ENCODE results near the gene PITPNM3.

The PITPNM3 gene

DNA sequence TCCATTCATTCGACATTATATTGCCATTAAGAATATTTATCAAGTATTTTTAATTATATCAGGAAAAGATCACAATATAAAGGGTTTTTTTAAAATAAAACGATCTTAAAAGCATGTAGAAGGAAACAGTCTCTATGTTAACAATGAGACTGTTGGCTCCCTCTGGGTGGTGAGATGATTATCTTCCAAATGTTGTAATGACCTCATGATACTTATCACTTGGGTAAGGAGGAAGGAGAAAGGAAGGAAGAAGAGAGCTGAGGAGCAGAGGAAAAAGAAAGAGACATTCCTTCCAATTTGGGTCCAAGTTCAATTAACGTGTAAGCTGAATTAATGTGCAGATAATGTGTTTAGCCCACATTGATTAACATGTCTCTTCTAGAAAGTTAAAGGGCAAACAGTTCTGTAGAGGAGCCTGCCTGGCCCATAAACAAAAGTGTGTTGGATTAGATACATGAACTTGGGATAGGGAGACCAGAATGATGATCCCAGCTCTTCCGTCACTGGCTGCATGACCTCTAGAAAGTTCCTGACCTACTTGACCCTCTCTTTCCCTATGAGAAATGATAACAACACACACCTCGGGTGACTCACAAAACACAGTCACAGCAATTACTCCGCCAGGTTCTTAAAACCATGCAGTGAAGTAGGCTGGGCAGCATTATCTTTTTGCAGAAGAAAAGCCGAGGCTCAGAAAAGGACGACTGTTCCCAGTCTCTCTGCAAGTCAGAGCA is 80.1 kb downstream of the PITPNM3 start:
- no peak for DNase-seq
- Mint-ChIP-seq H3K9me3 (no peaks in the 10 kb centered on the region), H3K4me3 (no peak overlapping the region), H3K36me3 (ENCODE audit: low read depth) (no peaks in the 10 kb centered on the region), H3K27ac (no peak overlapping the region), H3K4me1 (peaks cover 54% of the 10 kb centered on the region), H3K27me3 (ENCODE audit: low read depth, poor library complexity) (peaks cover 23% of the 10 kb centered on the region)
- TF ChIP-seq, protein P1, sequence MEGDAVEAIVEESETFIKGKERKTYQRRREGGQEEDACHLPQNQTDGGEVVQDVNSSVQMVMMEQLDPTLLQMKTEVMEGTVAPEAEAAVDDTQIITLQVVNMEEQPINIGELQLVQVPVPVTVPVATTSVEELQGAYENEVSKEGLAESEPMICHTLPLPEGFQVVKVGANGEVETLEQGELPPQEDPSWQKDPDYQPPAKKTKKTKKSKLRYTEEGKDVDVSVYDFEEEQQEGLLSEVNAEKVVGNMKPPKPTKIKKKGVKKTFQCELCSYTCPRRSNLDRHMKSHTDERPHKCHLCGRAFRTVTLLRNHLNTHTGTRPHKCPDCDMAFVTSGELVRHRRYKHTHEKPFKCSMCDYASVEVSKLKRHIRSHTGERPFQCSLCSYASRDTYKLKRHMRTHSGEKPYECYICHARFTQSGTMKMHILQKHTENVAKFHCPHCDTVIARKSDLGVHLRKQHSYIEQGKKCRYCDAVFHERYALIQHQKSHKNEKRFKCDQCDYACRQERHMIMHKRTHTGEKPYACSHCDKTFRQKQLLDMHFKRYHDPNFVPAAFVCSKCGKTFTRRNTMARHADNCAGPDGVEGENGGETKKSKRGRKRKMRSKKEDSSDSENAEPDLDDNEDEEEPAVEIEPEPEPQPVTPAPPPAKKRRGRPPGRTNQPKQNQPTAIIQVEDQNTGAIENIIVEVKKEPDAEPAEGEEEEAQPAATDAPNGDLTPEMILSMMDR (IDR thresholded peaks at IDR 0.05): no peak

DNA sequence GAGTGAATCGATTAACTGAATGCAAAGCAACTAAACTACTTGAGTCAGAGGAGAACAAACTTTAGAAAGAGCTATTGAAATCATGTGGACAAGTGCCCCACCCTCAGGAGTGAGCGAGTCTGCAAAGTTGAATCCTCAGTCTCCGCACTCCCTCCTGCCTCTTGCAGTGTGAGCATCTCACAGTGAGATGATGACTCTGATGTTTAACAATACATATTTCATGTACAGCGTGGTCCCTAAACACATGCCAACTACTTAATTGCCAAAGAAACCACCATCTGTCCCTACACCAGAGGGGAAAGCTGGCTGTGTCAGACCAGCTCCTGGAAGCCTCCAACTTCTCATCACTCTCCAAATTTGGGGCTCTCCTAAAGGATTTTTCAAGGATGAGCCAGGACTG is 80.9 kb downstream of the PITPNM3 start:
- H3K36me3 Mint-ChIP-seq (ENCODE audit: low read depth): no peaks in the 10 kb centered on the region
- H3K27me3 Mint-ChIP-seq (ENCODE audit: low read depth, poor library complexity): peaks cover 16% of the 10 kb centered on the region
- H3K4me3 Mint-ChIP-seq: no peak overlapping the region
- H3K27ac Mint-ChIP-seq: no peak overlapping the region
- DNase-seq: no peak
- peaks cover 54% of the 10 kb centered on the region for H3K4me1 Mint-ChIP-seq
- TF ChIP-seq, protein P1 (IDR thresholded peaks at IDR 0.05): no peak
- no peaks in the 10 kb centered on the region for H3K9me3 Mint-ChIP-seq

- Mint-ChIP-seq H3K4me3 (no peak overlapping the region), H3K4me1 (peaks cover 49% of the 10 kb centered on the region), H3K27me3 (ENCODE audit: low read depth, poor library complexity) (peaks cover 16% of the 10 kb centered on the region), H3K36me3 (ENCODE audit: low read depth) (no peaks in the 10 kb centered on the region), H3K9me3 (no peaks in the 10 kb centered on the region), H3K27ac (peak overlapping the region; percentile 78)
- TF ChIP-seq, protein P1 (IDR thresholded peaks at IDR 0.05): no peak
- no peak for DNase-seq
Observed at GRCh38 chr17:6474906-6475305, 81.4 kb downstream of the PITPNM3 start.

DNA sequence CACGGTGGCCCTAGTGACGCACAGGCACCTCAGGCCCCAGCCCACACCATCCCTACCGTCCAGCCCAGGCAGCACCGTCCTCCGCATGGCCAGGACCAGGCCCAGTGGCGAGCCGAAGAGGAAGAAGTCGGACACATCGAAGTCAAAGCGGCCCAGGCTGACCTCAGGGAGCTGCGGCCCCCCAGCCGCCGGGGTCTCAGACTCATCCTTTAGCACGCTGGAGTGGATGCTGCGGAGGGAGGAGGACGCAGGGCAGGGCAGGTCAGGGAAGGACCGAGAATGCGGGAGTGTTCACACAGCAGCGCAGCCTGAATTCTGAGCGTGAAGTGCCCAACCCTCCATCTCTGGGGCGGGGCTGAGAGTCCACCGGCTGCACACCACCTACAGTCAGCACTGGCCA is 82.0 kb downstream of the PITPNM3 start:
- Mint-ChIP-seq H3K4me1 (peaks cover 44% of the 10 kb centered on the region), H3K4me3 (no peak overlapping the region), H3K27me3 (ENCODE audit: low read depth, poor library complexity) (peaks cover 16% of the 10 kb centered on the region), H3K36me3 (ENCODE audit: low read depth) (no peaks in the 10 kb centered on the region), H3K27ac (no peak overlapping the region), H3K9me3 (no peaks in the 10 kb centered on the region)
- TF ChIP-seq, protein P1 (IDR thresholded peaks at IDR 0.05): no peak
- no peak for DNase-seq

DNA sequence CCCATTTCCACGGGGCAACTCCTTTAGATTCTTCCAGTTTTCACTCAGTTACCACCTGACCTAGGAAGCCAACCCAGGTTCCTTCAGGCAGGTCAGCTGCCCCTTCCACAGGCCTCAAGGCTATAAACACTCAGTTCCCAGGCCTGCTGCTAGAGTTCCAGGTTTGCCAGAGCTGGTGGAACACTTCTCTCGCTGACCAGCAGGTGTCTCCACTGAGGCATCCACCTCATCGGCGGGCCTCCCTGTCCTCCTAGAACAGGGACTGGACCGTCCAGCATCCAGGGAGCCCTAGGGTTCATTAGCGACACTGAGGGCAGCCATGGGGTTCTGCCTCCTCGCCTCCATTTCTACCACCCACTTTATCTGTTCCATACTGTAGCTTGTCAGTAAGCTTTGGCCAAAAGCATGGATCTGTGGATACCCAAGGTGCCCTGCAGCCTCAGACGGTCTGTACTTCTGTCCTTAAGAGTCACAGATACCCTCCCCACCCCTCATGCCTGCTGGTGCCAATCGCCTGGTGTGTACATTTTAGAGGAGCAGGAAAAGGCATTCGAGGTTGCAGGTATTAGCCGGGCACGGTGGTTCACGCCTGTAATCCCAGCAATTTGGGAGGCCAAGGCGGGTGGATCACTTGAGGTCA is 83.1 kb downstream of the PITPNM3 start:
- peak; percentile 89 for DNase-seq
- peaks cover 20% of the 10 kb centered on the region for H3K27me3 Mint-ChIP-seq (ENCODE audit: low read depth, poor library complexity)
- H3K4me1 Mint-ChIP-seq: peaks cover 36% of the 10 kb centered on the region
- H3K27ac Mint-ChIP-seq: peak overlapping the region; percentile 79
- TF ChIP-seq, protein P1 (IDR thresholded peaks at IDR 0.05): peak; percentile 97
- H3K9me3 Mint-ChIP-seq: peaks cover 8% of the 10 kb centered on the region
- peaks cover 5% of the 10 kb centered on the region for H3K36me3 Mint-ChIP-seq (ENCODE audit: low read depth)
- no peak overlapping the region for H3K4me3 Mint-ChIP-seq
